T-helper 1 cell treated with Interleukin-12 subunit alpha and Interleukin-12 subunit beta and Interleukin-4 antibody, amounts not matched to agents 30 ng/mL and 1 ng/mL, for 36 hours (primary cell): ENCODE results near the gene PIM1. TPM values are rescaled to one million over a fixed set of nuclear protein-coding genes. Genes with fewer than 3 reads are reported as not detected.
"Not testable (repeated sequence)": the region's sequence is repeated elsewhere in the genome, so short reads cannot be mapped to it uniquely, and the experiment has no call there.

Source experiments
- intact Hi-C: fragments of 100-400 bp; cut with micrococcal nuclease; formaldehyde crosslinking; loops from one replicate; pipeline ENCODE4 v1.15.1; 2024
- total RNA-seq: library from RNA; stranded (reverse); gene quantifications from 2 replicates; pipeline ENCODE4 v1.2.3, GENCODE V29; 2022

PIM1 gene
- total RNA-seq, 1 donor from 2014 or later = 635 TPM

- intact Hi-C loops = loop anchor here (5.0 kb wide), 4 partner anchors 258 to 578 kb away; partner anchors contain the start of gene SRSF3
Measured at GRCh38 chr6:37170273-37171200, 585 bp downstream of the PIM1 start.

GRCh38 chr6:37171201-37171969 is 1.4 kb downstream of the PIM1 start:
- intact Hi-C loops = loop anchor here (5.0 kb wide), 4 partner anchors 259 to 579 kb away; partner anchors contain the start of gene SRSF3

- intact Hi-C loops = loop anchor here (1.0 to 5.0 kb wide), 10 partner anchors 11 to 580 kb away; partner anchors contain the start of genes C6orf89 and SRSF3
Measured at GRCh38 chr6:37171970-37172812, 2.2 kb downstream of the PIM1 start.

- intact Hi-C loops = loop anchor here (1.0 to 5.0 kb wide), 10 partner anchors 10 to 581 kb away; partner anchors contain the start of genes C6orf89 and SRSF3
Measured at GRCh38 chr6:37172912-37173492, 3.0 kb downstream of the PIM1 start.

GRCh38 chr6:37173493-37174195 is 3.7 kb downstream of the PIM1 start:
- intact Hi-C loops = loop anchor here (5.0 kb wide), 4 partner anchors 261 to 581 kb away; partner anchors contain the start of gene SRSF3

- intact Hi-C loops = loop anchor here (5.0 kb wide), 4 partner anchors 262 to 582 kb away; partner anchors contain the start of gene SRSF3
Measured at GRCh38 chr6:37174196-37174514, 4.2 kb downstream of the PIM1 start.

- intact Hi-C loops = loop anchor here (5.0 kb wide), 4 partner anchors 262 to 582 kb away; partner anchors contain the start of gene SRSF3
Measured at GRCh38 chr6:37174515-37175331, 4.8 kb downstream of the PIM1 start.

- intact Hi-C loops = no loop called here
Measured at GRCh38 chr6:37175332-37176267, 5.6 kb downstream of the PIM1 start.

- intact Hi-C loops = no loop called here
Measured at GRCh38 chr6:37176268-37177076, 6.5 kb downstream of the PIM1 start.

- intact Hi-C loops = no loop called here
Measured at GRCh38 chr6:37177077-37177934, 7.4 kb downstream of the PIM1 start.

GRCh38 chr6:37177935-37178517 is 8.1 kb downstream of the PIM1 start:
- intact Hi-C loops = no loop called here

GRCh38 chr6:37180075-37180474 is 10.1 kb downstream of the PIM1 start:
- intact Hi-C loops = no loop called here

GRCh38 chr6:37180610-37181009 is 10.7 kb downstream of the PIM1 start:
- intact Hi-C loops = not testable (repeated sequence)

GRCh38 chr6:37182736-37183590 is 13.0 kb downstream of the PIM1 start:
- intact Hi-C loops = loop anchor here (1.0 to 2.0 kb wide), 3 partner anchors 11 to 25 kb away; no protein-coding TSS in a partner anchor
